NT2/D1 (cell line): Measurements from ENCODE around the gene DCLRE1A.

Experiments
- SUZ12 ChIP-seq: IDR thresholded peaks from 2 replicates; pipeline ENCODE4 v1.6.1; 2011; ENCODE audit not compliant: insufficient read length, insufficient read depth; ENCODE audit errors: extremely low read depth
- YY1 ChIP-seq: IDR thresholded peaks from 2 replicates; pipeline ENCODE4 v1.6.1; 2011; ENCODE audit not compliant: insufficient read length, insufficient read depth
- ZNF274 ChIP-seq: IDR thresholded peaks from 2 replicates; pipeline ENCODE4 v1.6.1; 2011; ENCODE audit warnings: mild to moderate bottlenecking, low read depth, low read length

- TF ChIP-seq SUZ12: no peak
- no peak for TF ChIP-seq YY1
- TF ChIP-seq ZNF274: no peak
These were observed 28.1 kb downstream of the DCLRE1A start for GRCh38 chr10:113825791-113826190.
